ENCODE results near the gene KCNN3. TPM values are rescaled to one million over a fixed set of nuclear protein-coding genes. Genes with fewer than 3 reads are reported as not detected.
"Not testable (repeated sequence)": the region's sequence is repeated elsewhere in the genome, so short reads cannot be mapped to it uniquely, and the experiment has no call there.

Gene KCNN3
- total RNA-seq, 2 donors from 2014 or later: 3.9 to 4.4 TPM

GRCh38 chr1:154683820-154684219, 186.3 kb downstream of the KCNN3 start:
- Histone ChIP-seq H3K36me3 (no peaks in the 10 kb centered on the region), H3K9me3 (no peaks in the 10 kb centered on the region), H3K27ac (no peak overlapping the region), H3K27me3 (no peaks in the 10 kb centered on the region), H3K4me1 (no peaks in the 10 kb centered on the region), H3K4me3 (no peak overlapping the region)
- TF ChIP-seq CTCF (IDR thresholded peaks at IDR 0.05): no peak
- DNase-seq (ENCODE audit: low spot score): no peak

- TF ChIP-seq CTCF (IDR thresholded peaks at IDR 0.05): no peak
- H3K9me3 ChIP-seq: no peaks in the 10 kb centered on the region
- no peaks in the 10 kb centered on the region for H3K27me3 ChIP-seq
Observed at GRCh38 chr1:154682254-154682653, 187.8 kb downstream of the KCNN3 start.

GRCh38 chr1:154677844-154678243, 192.2 kb downstream of the KCNN3 start:
- H3K4me3 ChIP-seq; H3K27ac ChIP-seq; H3K9me3 ChIP-seq; H3K27me3 ChIP-seq; DNase-seq (ENCODE audit: low spot score); H3K36me3 ChIP-seq; H3K4me1 ChIP-seq: not testable (repeated sequence)

More at GRCh38 chr1:154682254-154682653, 187.8 kb downstream of the KCNN3 start:
- H3K4me3 ChIP-seq: no peak overlapping the region
- no peaks in the 10 kb centered on the region for H3K36me3 ChIP-seq
- no peak overlapping the region for H3K27ac ChIP-seq
- H3K4me1 ChIP-seq: no peaks in the 10 kb centered on the region
- no peak for DNase-seq (ENCODE audit: low spot score)

- not testable (repeated sequence) for H3K9me3 ChIP-seq; H3K36me3 ChIP-seq; H3K27ac ChIP-seq; H3K4me1 ChIP-seq; DNase-seq (ENCODE audit: low spot score); H3K4me3 ChIP-seq; H3K27me3 ChIP-seq
Observed at GRCh38 chr1:154676847-154677246, 193.2 kb downstream of the KCNN3 start.

- H3K27me3 ChIP-seq; H3K4me3 ChIP-seq; DNase-seq (ENCODE audit: low spot score); H3K36me3 ChIP-seq; H3K4me1 ChIP-seq; H3K27ac ChIP-seq; H3K9me3 ChIP-seq: not testable (repeated sequence)
Observed at GRCh38 chr1:154674456-154674855, 195.6 kb downstream of the KCNN3 start.

GRCh38 chr1:154672245-154672644, 197.8 kb downstream of the KCNN3 start:
- not testable (repeated sequence) for H3K27ac ChIP-seq; H3K27me3 ChIP-seq; DNase-seq (ENCODE audit: low spot score); H3K9me3 ChIP-seq; H3K4me3 ChIP-seq; H3K4me1 ChIP-seq; H3K36me3 ChIP-seq

- not testable (repeated sequence) for DNase-seq (ENCODE audit: low spot score); H3K27me3 ChIP-seq; H3K4me3 ChIP-seq; H3K9me3 ChIP-seq; H3K4me1 ChIP-seq; H3K27ac ChIP-seq; H3K36me3 ChIP-seq
Observed at GRCh38 chr1:154671412-154671811, 198.7 kb downstream of the KCNN3 start.

- H3K27me3 ChIP-seq; H3K4me3 ChIP-seq; H3K27ac ChIP-seq; DNase-seq (ENCODE audit: low spot score); H3K9me3 ChIP-seq; H3K4me1 ChIP-seq; H3K36me3 ChIP-seq: not testable (repeated sequence)
Observed at GRCh38 chr1:154670310-154671270, 199.5 kb downstream of the KCNN3 start.
